Stimulated activated CD8-positive, alpha-beta memory T cell treated with anti-CD3 and anti-CD28 coated beads, Interleukin-15, amount 100 ng/mL, for 24 hours (primary cell): Measurements from ENCODE around the gene TREX2.

Source experiments
- DNase-seq: peaks from one replicate; pipeline ENCODE4 v3.0.0-alpha.2; 2020; ENCODE audit warnings: low read depth

TREX2 gene

GRCh38 chrX:153455571-153455970 is 9.7 kb upstream of the TREX2 start:
- no peak for DNase-seq

GRCh38 chrX:153454901-153455550 is 9.2 kb upstream of the TREX2 start:
- DNase-seq, result no peak

- DNase-seq, result no peak
These were observed 5.1 kb upstream of the TREX2 start for GRCh38 chrX:153450949-153451277.

GRCh38 chrX:153450114-153450948 is 4.5 kb upstream of the TREX2 start:
- no peak for DNase-seq

GRCh38 chrX:153449368-153450113 is 3.7 kb upstream of the TREX2 start:
- DNase-seq, result no peak

GRCh38 chrX:153448556-153449367 is 2.9 kb upstream of the TREX2 start:
- no peak for DNase-seq

- DNase-seq, result no peak
These were observed 1.7 kb upstream of the TREX2 start for GRCh38 chrX:153447581-153447960.

- no peak for DNase-seq
These were observed 1.2 kb upstream of the TREX2 start for GRCh38 chrX:153446950-153447580.

GRCh38 chrX:153446636-153446936 is 730 bp upstream of the TREX2 start:
- DNase-seq, result no peak

GRCh38 chrX:153445106-153445855 is 575 bp downstream of the TREX2 start:
- no peak for DNase-seq

- DNase-seq, result no peak
These were observed 1.4 kb downstream of the TREX2 start for GRCh38 chrX:153444333-153445011.

- DNase-seq, result no peak
These were observed 2.2 kb downstream of the TREX2 start for GRCh38 chrX:153443476-153444332.

- no peak for DNase-seq
These were observed 3.4 kb downstream of the TREX2 start for GRCh38 chrX:153442463-153442862.

GRCh38 chrX:153441981-153442380 is 3.9 kb downstream of the TREX2 start:
- DNase-seq, result no peak

- no peak for DNase-seq
These were observed 4.6 kb downstream of the TREX2 start for GRCh38 chrX:153441296-153441695.

GRCh38 chrX:153440556-153441135 is 5.2 kb downstream of the TREX2 start:
- DNase-seq, result no peak

- no peak for DNase-seq
These were observed 5.9 kb downstream of the TREX2 start for GRCh38 chrX:153439977-153440376.

- DNase-seq, result no peak
These were observed 7.3 kb downstream of the TREX2 start for GRCh38 chrX:153438532-153438931.

- DNase-seq, result no peak
These were observed 10.0 kb downstream of the TREX2 start for GRCh38 chrX:153435845-153436244.
